Neural progenitor cell (in vitro differentiated cells): ENCODE measurements around the gene CXCL1. TPM values are rescaled to one million over a fixed set of nuclear protein-coding genes. Genes with fewer than 3 reads are reported as not detected.

ENCODE experiments used
- DNase-seq: peaks from one replicate; pipeline ENCODE4 v3.0.0-alpha.2; 2016; ENCODE audit warnings: low spot score
- H2AFZ ChIP-seq: fragments of 200-600 bp; sonication (generic); replicated peaks from 2 replicates; pipeline ENCODE4 v1.6.1; 2016; ENCODE audit warnings: antibody characterized with exemption
- H3F3A ChIP-seq: fragments of 200-600 bp; sonication (generic); 2 replicates; pipeline ENCODE4 v1.6.1; 2016; ENCODE audit warnings: antibody characterized with exemption, low read depth
- H3K27ac ChIP-seq: fragments of 200-600 bp; sonication (generic); 2 replicates; pipeline ENCODE4 v1.5.1; 2016; ENCODE audit warnings: mild to moderate bottlenecking
- H3K27me3 ChIP-seq: fragments of 200-600 bp; sonication (generic); 2 replicates; pipeline ENCODE4 v1.6.1; 2016; ENCODE audit warnings: mild to moderate bottlenecking, moderate library complexity
- H3K36me3 ChIP-seq: fragments of 200-600 bp; sonication (generic); 2 replicates; pipeline ENCODE4 v1.5.1; 2016
- H3K4me1 ChIP-seq: fragments of 200-600 bp; sonication (generic); 2 replicates; pipeline ENCODE4 v1.6.1; 2016; ENCODE audit warnings: mixed run types
- H3K4me2 ChIP-seq: fragments of 200-600 bp; sonication (generic); 2 replicates; pipeline ENCODE4 v1.6.1; 2016
- H3K4me3 ChIP-seq: fragments of 200-600 bp; sonication (generic); 2 replicates; pipeline ENCODE4 v1.5.1; 2016
- H3K79me2 ChIP-seq: fragments of 200-600 bp; sonication (generic); 2 replicates; pipeline ENCODE4 v1.6.1; 2016; ENCODE audit warnings: low read depth
- H3K9ac ChIP-seq: fragments of 200-600 bp; sonication (generic); 2 replicates; pipeline ENCODE4 v1.6.1; 2016
- H3K9me3 ChIP-seq: fragments of 200-600 bp; sonication (generic); 2 replicates; pipeline ENCODE4 v1.5.1; 2016; ENCODE audit warnings: low read depth
- H4K20me1 ChIP-seq: fragments of 200-600 bp; sonication (generic); 2 replicates; pipeline ENCODE4 v1.6.1; 2016; ENCODE audit warnings: low read depth
- H3K27ac Mint-ChIP-seq: 3 replicates; pipeline ENCODE4 v1.8.0; 2021; ENCODE audit warnings: mixed read lengths
- H3K27me3 Mint-ChIP-seq: 2 replicates; pipeline ENCODE4 v1.8.0; 2022; ENCODE audit warnings: low read depth, mild to moderate bottlenecking, inconsistent platforms, moderate library complexity, mixed read lengths; ENCODE audit not compliant: insufficient read depth
- H3K36me3 Mint-ChIP-seq: 3 replicates; pipeline ENCODE4 v1.8.0; 2021; ENCODE audit warnings: mixed read lengths
- H3K4me1 Mint-ChIP-seq: 3 replicates; pipeline ENCODE4 v1.8.0; 2021; ENCODE audit warnings: mixed read lengths
- H3K4me3 Mint-ChIP-seq: 3 replicates; pipeline ENCODE4 v1.8.0; 2021; ENCODE audit warnings: mild to moderate bottlenecking, moderate library complexity, mixed read lengths
- H3K9me3 Mint-ChIP-seq: 3 replicates; pipeline ENCODE4 v1.8.0; 2020; ENCODE audit warnings: mixed read lengths
- EZH2 ChIP-seq: fragments of 200-600 bp; sonication (generic); IDR thresholded peaks from 2 replicates; pipeline ENCODE4 v1.6.1; 2017; ENCODE audit warnings: antibody characterized with exemption, mild to moderate bottlenecking, moderate library complexity
- EZH2phosphoT487 ChIP-seq: fragments of 200-600 bp; sonication (generic); IDR thresholded peaks from 2 replicates; pipeline ENCODE4 v1.6.1; 2017; ENCODE audit warnings: antibody characterized with exemption
- total RNA-seq: library from RNA; depleted of rRNA; stranded (reverse); fragments of >200 nt; gene quantifications from 2 replicates; pipeline ENCODE4 v1.2.3, GENCODE V29; 2015; ENCODE audit warnings: low replicate concordance
- TF ChIP-seq, protein P1 (sequence below): fragments of 200-600 bp; sonication (generic); IDR thresholded peaks from 2 replicates; pipeline ENCODE4 v1.5.1; 2017; ENCODE audit warnings: antibody characterized with exemption, mild to moderate bottlenecking

The CXCL1 gene
- total RNA-seq, 1 donor from 2014 or later: not detected

- Histone ChIP-seq H3K9ac (no peak overlapping the region), H2AFZ (no peak overlapping the region), H4K20me1 (no peaks in the 10 kb centered on the region), H3K4me3 (peak overlapping the region; percentile 3), H3F3A (no peaks in the 10 kb centered on the region), H3K27me3 (peaks cover 26% of the 10 kb centered on the region), H3K4me1 (no peaks in the 10 kb centered on the region), H3K9me3 (no peaks in the 10 kb centered on the region), H3K27ac (no peak overlapping the region), H3K36me3 (no peaks in the 10 kb centered on the region), H3K79me2 (no peaks in the 10 kb centered on the region), H3K4me2 (peak overlapping the region; percentile 30)
- H3K4me1 Mint-ChIP-seq: no peaks in the 10 kb centered on the region
- no peaks in the 10 kb centered on the region for H3K9me3 Mint-ChIP-seq
- DNase-seq: no peak
- no peak overlapping the region for H3K4me3 Mint-ChIP-seq
- no peaks in the 10 kb centered on the region for H3K36me3 Mint-ChIP-seq
- TF ChIP-seq, protein P1, sequence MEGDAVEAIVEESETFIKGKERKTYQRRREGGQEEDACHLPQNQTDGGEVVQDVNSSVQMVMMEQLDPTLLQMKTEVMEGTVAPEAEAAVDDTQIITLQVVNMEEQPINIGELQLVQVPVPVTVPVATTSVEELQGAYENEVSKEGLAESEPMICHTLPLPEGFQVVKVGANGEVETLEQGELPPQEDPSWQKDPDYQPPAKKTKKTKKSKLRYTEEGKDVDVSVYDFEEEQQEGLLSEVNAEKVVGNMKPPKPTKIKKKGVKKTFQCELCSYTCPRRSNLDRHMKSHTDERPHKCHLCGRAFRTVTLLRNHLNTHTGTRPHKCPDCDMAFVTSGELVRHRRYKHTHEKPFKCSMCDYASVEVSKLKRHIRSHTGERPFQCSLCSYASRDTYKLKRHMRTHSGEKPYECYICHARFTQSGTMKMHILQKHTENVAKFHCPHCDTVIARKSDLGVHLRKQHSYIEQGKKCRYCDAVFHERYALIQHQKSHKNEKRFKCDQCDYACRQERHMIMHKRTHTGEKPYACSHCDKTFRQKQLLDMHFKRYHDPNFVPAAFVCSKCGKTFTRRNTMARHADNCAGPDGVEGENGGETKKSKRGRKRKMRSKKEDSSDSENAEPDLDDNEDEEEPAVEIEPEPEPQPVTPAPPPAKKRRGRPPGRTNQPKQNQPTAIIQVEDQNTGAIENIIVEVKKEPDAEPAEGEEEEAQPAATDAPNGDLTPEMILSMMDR: no peak
- no peaks in the 10 kb centered on the region for H3K27me3 Mint-ChIP-seq
- peak overlapping the region; percentile 53 for H3K27ac Mint-ChIP-seq
Observed at GRCh38 chr4:73853718-73854473, 15.3 kb upstream of the CXCL1 start.

DNA sequence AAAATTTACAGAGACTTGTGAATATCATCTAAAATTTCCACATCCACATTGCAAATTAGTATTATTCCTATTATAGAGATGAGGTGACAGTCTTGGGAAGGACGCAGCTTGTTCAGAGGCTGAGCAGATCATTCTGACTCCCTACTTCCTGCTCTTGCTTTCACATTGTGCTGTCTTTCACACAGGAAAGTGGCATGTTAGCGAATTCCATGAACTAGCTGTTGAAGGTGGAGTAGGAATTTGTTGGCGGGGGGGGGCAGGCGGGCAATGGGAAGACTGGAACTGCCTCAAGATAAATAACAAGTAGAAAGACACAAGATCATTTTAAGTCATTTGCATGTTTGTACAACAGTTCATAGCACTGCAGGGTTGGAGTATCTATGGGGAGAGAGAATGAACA is 13.8 kb upstream of the CXCL1 start:
- no peaks in the 10 kb centered on the region for H3K36me3 Mint-ChIP-seq
- Histone ChIP-seq H3K27ac (no peak overlapping the region), H3K27me3 (peaks cover 26% of the 10 kb centered on the region), H3F3A (no peaks in the 10 kb centered on the region), H3K36me3 (no peaks in the 10 kb centered on the region), H4K20me1 (no peaks in the 10 kb centered on the region), H3K4me1 (peaks cover 3% of the 10 kb centered on the region), H3K9ac (no peak overlapping the region), H2AFZ (no peak overlapping the region), H3K9me3 (no peaks in the 10 kb centered on the region), H3K4me2 (no peak overlapping the region), H3K79me2 (no peaks in the 10 kb centered on the region), H3K4me3 (no peak overlapping the region)
- H3K9me3 Mint-ChIP-seq: no peaks in the 10 kb centered on the region
- DNase-seq: no peak
- H3K27me3 Mint-ChIP-seq: no peaks in the 10 kb centered on the region
- H3K4me1 Mint-ChIP-seq: no peaks in the 10 kb centered on the region
- TF ChIP-seq EZH2 (no peak), EZH2phosphoT487 (no peak)
- TF ChIP-seq, protein P1: no peak
- H3K4me3 Mint-ChIP-seq: no peak overlapping the region
- no peak overlapping the region for H3K27ac Mint-ChIP-seq

DNA sequence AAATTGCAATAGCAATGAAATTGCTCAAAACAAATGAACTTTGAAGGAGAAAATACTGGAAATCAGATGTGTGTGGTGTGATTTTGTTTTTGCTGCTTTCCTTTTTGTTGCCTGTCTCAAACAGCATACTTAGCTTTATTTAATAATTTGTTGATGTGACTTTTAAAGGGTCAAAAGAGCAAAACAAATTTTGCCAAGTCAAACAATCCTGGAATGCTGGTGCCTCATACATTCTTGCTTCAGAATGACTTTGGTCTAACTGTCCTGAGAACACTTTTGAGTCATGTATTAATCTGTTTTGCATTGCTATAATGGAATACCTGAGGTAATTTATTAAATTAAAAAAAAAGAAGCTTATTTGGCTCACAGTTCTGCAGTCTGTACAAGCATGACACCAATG is 12.7 kb upstream of the CXCL1 start:
- H3F3A ChIP-seq: no peaks in the 10 kb centered on the region
- no peak overlapping the region for H3K4me2 ChIP-seq
- no peaks in the 10 kb centered on the region for H3K79me2 ChIP-seq
- Mint-ChIP-seq H3K36me3 (no peaks in the 10 kb centered on the region), H3K9me3 (no peaks in the 10 kb centered on the region), H3K27ac (no peak overlapping the region), H3K4me3 (no peak overlapping the region), H3K4me1 (no peaks in the 10 kb centered on the region), H3K27me3 (no peaks in the 10 kb centered on the region)
- no peak for DNase-seq
- no peaks in the 10 kb centered on the region for H4K20me1 ChIP-seq
- TF ChIP-seq, protein P1: no peak
- TF ChIP-seq EZH2: no peak
- TF ChIP-seq EZH2phosphoT487: no peak
- no peak overlapping the region for H3K9ac ChIP-seq
- no peak overlapping the region for H2AFZ ChIP-seq
- no peaks in the 10 kb centered on the region for H3K9me3 ChIP-seq
- H3K4me3 ChIP-seq: no peak overlapping the region
- peaks cover 3% of the 10 kb centered on the region for H3K4me1 ChIP-seq
- H3K27ac ChIP-seq: no peak overlapping the region
- H3K36me3 ChIP-seq: no peaks in the 10 kb centered on the region
- H3K27me3 ChIP-seq: peaks cover 26% of the 10 kb centered on the region
